Chondrocyte (in vitro differentiated cells): Measurements from ENCODE around the gene FAM168A. TPM values are rescaled to one million over a fixed set of nuclear protein-coding genes. Genes with fewer than 3 reads are reported as not detected.

Experiments used
- DNase-seq: peaks from one replicate; pipeline ENCODE4 v3.0.0; 2021; ENCODE audit warnings: mixed read lengths, low spot score
- H3K27ac Mint-ChIP-seq: one replicate; pipeline ENCODE4 v1.8.0; 2021; ENCODE audit warnings: mild to moderate bottlenecking, moderate library complexity, mixed read lengths; ENCODE audit not compliant: unreplicated experiment
- H3K27me3 Mint-ChIP-seq: 2 replicates; pipeline ENCODE4 v1.8.0; 2021; ENCODE audit warnings: low read depth, mixed read lengths
- H3K36me3 Mint-ChIP-seq: 2 replicates; pipeline ENCODE4 v1.8.0; 2021; ENCODE audit warnings: low read depth, mixed read lengths
- H3K4me1 Mint-ChIP-seq: 2 replicates; pipeline ENCODE4 v1.8.0; 2021; ENCODE audit warnings: low read depth, mild to moderate bottlenecking, mixed read lengths
- H3K4me3 Mint-ChIP-seq: one replicate; pipeline ENCODE4 v1.8.0; 2021; ENCODE audit warnings: mild to moderate bottlenecking, moderate library complexity, mixed read lengths; ENCODE audit not compliant: unreplicated experiment
- H3K9me3 Mint-ChIP-seq: 2 replicates; pipeline ENCODE4 v1.8.0; 2021; ENCODE audit warnings: low read depth, mixed read lengths
- total RNA-seq: library from RNA; stranded (reverse); gene quantifications from 3 replicates; pipeline ENCODE4 v1.2.1, GENCODE V29; 2021
- TF ChIP-seq, protein P1 (sequence below): fragments of 200-600 bp; sonication (generic); IDR thresholded peaks from 2 replicates; pipeline ENCODE4 v1.5.0; 2021; ENCODE audit warnings: antibody characterized with exemption, mild to moderate bottlenecking, moderate library complexity

The FAM168A gene
- total RNA-seq, 1 donor from 2014 or later, result 53.7 TPM

DNA sequence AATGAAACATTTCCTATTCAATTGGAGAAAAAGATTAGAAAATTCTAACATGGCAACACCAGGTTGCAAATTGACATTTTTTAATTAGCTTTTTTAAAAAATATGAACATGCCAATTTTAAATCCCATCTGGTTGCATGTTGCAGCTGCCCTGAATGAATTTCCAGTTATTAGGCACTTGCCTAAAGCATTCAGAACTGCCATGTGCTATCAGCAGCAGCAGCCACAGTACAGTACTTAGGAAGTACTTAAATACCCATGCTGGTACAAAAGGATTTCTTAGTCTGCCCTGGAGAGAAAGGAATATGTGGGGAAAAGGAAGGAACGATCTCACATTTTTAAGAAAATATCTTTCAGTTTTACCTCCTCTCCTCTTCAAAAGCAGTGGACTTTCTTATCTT, 46.2 kb downstream of the FAM168A start:
- H3K36me3 Mint-ChIP-seq, result no peaks in the 10 kb centered on the region
- no peak overlapping the region for H3K27ac Mint-ChIP-seq
- no peak overlapping the region for H3K4me3 Mint-ChIP-seq
- no peak for DNase-seq
- TF ChIP-seq, protein P1, sequence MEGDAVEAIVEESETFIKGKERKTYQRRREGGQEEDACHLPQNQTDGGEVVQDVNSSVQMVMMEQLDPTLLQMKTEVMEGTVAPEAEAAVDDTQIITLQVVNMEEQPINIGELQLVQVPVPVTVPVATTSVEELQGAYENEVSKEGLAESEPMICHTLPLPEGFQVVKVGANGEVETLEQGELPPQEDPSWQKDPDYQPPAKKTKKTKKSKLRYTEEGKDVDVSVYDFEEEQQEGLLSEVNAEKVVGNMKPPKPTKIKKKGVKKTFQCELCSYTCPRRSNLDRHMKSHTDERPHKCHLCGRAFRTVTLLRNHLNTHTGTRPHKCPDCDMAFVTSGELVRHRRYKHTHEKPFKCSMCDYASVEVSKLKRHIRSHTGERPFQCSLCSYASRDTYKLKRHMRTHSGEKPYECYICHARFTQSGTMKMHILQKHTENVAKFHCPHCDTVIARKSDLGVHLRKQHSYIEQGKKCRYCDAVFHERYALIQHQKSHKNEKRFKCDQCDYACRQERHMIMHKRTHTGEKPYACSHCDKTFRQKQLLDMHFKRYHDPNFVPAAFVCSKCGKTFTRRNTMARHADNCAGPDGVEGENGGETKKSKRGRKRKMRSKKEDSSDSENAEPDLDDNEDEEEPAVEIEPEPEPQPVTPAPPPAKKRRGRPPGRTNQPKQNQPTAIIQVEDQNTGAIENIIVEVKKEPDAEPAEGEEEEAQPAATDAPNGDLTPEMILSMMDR, result no peak
- no peaks in the 10 kb centered on the region for H3K9me3 Mint-ChIP-seq
- peaks cover 11% of the 10 kb centered on the region for H3K4me1 Mint-ChIP-seq
- H3K27me3 Mint-ChIP-seq, result no peaks in the 10 kb centered on the region

DNA sequence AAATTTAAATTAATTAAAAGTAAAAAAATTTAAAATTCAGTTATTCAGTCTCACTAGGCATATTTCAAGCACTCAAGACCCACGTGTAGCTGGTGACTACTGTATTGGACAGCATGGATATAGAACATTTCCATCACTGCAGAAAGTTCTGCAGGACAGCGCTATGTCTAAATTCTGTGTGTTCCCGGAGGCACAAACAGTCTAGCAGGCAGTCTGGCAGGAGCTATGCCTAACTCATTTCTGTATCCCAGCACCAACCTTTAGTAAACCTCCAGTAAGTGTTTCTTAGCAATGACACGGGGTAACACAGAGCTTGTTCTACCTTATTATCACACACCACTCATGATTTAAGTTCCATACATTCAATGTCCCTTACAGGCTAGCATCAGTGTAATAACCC, 48.5 kb downstream of the FAM168A start:
- Mint-ChIP-seq H3K27me3 (no peaks in the 10 kb centered on the region), H3K4me1 (peaks cover 8% of the 10 kb centered on the region), H3K9me3 (no peaks in the 10 kb centered on the region), H3K27ac (no peak overlapping the region), H3K4me3 (no peak overlapping the region), H3K36me3 (no peaks in the 10 kb centered on the region)
- TF ChIP-seq, protein P1, result no peak
- no peak for DNase-seq

DNA sequence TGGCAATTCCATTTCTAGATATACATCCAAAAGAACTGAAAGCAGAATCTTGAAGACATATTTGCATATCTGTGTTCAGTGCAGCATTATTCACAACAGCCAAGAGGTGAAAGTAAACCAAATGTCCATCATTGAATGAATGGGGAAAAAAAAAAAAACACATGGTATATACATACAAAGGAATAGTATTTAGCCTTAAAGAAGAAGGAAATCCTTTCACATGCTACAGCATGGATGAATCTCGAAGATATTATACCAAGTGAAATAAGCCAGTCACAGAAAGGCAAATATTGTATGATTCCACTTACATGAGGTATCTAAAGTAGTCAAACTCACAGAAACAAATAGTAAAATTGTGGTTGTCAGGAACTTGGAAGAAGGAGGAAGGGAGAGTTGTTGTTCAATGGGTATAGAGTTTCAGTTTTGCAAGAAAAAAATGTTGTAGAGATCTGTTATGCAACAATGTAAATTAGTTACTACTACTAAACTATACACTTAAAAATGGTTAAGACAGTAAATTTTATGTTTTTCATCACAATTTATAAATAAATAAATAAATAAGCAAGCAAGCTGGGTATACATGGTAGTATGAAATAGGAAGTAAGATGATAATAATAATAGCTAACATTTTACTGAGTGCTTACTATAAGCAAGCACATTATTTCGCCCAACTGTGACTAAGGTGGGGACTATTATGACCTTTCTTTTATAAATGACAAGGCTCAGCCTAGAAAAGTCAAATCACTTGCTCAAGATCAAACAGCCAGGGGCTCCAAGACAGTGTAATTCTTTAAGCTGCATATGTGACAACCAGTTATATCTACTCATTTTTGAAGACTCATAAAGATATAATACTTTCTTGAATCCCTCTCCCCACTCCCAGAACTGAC, 50.0 kb downstream of the FAM168A start:
- H3K4me1 Mint-ChIP-seq, result peaks cover 8% of the 10 kb centered on the region
- no peaks in the 10 kb centered on the region for H3K36me3 Mint-ChIP-seq

DNA sequence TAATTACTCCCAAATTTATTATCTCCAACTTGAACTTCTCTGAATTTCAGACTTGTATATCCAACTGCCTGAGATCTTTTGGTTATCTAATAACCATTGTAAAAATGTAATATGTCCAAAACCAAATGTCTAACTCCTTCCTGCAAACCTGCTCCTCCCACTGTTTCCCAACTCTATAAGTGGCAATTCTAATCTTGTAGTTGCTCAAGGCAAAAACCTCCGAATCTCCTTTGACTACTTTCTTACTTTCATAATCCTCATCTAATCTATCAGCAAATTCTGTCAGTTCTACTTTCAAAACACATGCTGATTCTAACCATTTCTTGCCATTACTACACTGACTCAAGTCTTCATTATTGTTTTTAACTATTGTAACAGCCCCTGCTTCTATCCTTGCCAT, 55.7 kb downstream of the FAM168A start:
- no peaks in the 10 kb centered on the region for H3K36me3 Mint-ChIP-seq
- TF ChIP-seq, protein P1, result no peak
- no peak overlapping the region for H3K27ac Mint-ChIP-seq
- DNase-seq, result no peak
- no peaks in the 10 kb centered on the region for H3K27me3 Mint-ChIP-seq
- no peak overlapping the region for H3K4me3 Mint-ChIP-seq
- peaks cover 7% of the 10 kb centered on the region for H3K4me1 Mint-ChIP-seq
- no peaks in the 10 kb centered on the region for H3K9me3 Mint-ChIP-seq

More for the DNA sequence above, 50.0 kb downstream of the FAM168A start:
- H3K27me3 Mint-ChIP-seq, result no peaks in the 10 kb centered on the region
- TF ChIP-seq, protein P1, result no peak
- H3K4me3 Mint-ChIP-seq, result no peak overlapping the region
- DNase-seq, result no peak
- no peaks in the 10 kb centered on the region for H3K9me3 Mint-ChIP-seq
- H3K27ac Mint-ChIP-seq, result no peak overlapping the region

DNA sequence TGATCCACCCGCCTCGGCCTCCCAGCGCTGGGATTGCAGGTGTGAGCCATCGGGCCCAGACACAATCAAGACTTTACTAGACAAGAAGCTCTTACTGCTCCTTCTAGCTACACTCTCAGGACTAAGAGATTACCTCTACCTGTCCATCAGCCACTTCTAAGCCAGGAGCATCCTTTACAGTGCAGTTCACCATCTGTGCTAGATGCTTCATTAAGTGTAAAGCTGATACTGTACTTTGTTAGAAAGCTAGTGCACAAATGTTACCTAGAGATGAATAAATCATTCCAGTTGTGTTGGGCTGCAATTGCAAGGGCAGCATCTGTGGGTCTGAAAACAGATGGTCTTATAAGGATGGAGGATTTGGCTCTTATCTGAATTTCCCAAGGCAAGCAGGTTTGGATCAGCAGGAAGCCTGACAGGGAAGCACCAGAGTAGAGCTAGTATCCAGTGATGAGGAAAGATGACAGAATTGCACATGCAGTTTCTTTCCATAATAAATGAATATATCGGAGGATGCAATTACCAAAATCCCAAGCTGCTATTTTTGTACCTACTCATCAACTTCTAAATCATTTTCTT, 58.3 kb downstream of the FAM168A start:
- H3K9me3 Mint-ChIP-seq, result no peaks in the 10 kb centered on the region
- no peaks in the 10 kb centered on the region for H3K36me3 Mint-ChIP-seq
- H3K27ac Mint-ChIP-seq, result no peak overlapping the region
- TF ChIP-seq, protein P1, result no peak
- H3K27me3 Mint-ChIP-seq, result no peaks in the 10 kb centered on the region
- peaks cover 7% of the 10 kb centered on the region for H3K4me1 Mint-ChIP-seq
- no peak for DNase-seq
- no peak overlapping the region for H3K4me3 Mint-ChIP-seq
